Activated T-helper 1 cell treated with anti-CD3 and anti-CD28 coated beads, Interleukin-12 subunit alpha, Interleukin-12 subunit beta, Interleukin-2, Interleukin-4 antibody, amounts not matched to agents 30 ng/mL and 10 ng/mL and 1 ng/mL, durations not matched to agents 14 hours and 24 hours and 36 hours (primary cell): ENCODE measurements around the gene FERMT3. TPM values are rescaled to one million over a fixed set of nuclear protein-coding genes. Genes with fewer than 3 reads are reported as not detected.

Experiments
- DNase-seq: peaks from one replicate; pipeline ENCODE4 v3.0.0; 2021; ENCODE audit warnings: low spot score
- H3K27ac Mint-ChIP-seq: one replicate; pipeline ENCODE4 v1.8.0; 2021; ENCODE audit warnings: mild to moderate bottlenecking, mixed read lengths
- H3K27me3 Mint-ChIP-seq: one replicate; pipeline ENCODE4 v1.8.0; 2022; ENCODE audit warnings: mild to moderate bottlenecking, moderate library complexity, mixed read lengths; ENCODE audit not compliant: insufficient read depth
- H3K36me3 Mint-ChIP-seq: one replicate; pipeline ENCODE4 v1.8.0; 2021; ENCODE audit warnings: low read depth, mixed read lengths
- H3K4me1 Mint-ChIP-seq: one replicate; pipeline ENCODE4 v1.8.0; 2021; ENCODE audit warnings: low read depth, mixed read lengths
- H3K4me3 Mint-ChIP-seq: one replicate; pipeline ENCODE4 v1.8.0; 2021; ENCODE audit warnings: mild to moderate bottlenecking, moderate library complexity, mixed read lengths
- H3K9me3 Mint-ChIP-seq: one replicate; pipeline ENCODE4 v1.8.0; 2021; ENCODE audit warnings: mixed read lengths
- intact Hi-C: fragments of 100-400 bp; cut with micrococcal nuclease; formaldehyde crosslinking; loops from one replicate; pipeline ENCODE4 v1.15.1; 2024
- total RNA-seq: library from RNA; stranded (reverse); gene quantifications from 2 replicates; pipeline ENCODE4 v1.2.3, GENCODE V29; 2022

Gene FERMT3
- total RNA-seq, 1 donor from 2014 or later, result 211 TPM

DNA sequence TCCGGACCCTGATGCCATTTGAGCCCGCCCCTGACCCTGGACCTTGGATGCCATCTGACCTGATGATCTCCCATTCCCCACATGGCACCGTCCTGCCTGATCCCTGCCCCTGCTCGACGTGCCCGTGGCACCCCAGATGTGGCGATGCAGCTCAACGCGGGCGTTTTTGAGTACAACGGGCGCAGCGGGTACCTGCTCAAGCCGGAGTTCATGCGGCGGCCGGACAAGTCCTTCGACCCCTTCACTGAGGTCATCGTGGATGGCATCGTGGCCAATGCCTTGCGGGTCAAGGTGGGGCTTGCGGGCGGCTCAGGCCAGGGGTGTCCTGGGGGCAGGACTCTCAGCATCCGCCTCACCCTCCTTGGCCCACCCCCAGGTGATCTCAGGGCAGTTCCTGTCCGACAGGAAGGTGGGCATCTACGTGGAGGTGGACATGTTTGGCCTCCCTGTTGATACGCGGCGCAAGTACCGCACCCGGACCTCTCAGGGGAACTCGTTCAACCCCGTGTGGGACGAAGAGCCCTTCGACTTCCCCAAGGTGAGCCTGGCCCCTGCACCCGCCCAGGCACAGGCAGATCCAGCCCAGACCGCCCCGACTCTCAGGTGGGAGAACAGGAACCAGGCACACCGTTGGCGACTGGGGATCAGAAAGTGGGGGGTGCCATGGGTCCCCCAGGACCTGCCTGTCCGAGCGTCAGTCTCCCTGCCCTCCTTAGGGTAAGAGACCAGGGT is 55.9 kb downstream of the FERMT3 start:
- H3K4me3 Mint-ChIP-seq, result no peak overlapping the region
- no peak overlapping the region for H3K27ac Mint-ChIP-seq
- H3K27me3 Mint-ChIP-seq, result no peaks in the 10 kb centered on the region
- no peak for DNase-seq
- peaks cover 17% of the 10 kb centered on the region for H3K36me3 Mint-ChIP-seq
- intact Hi-C loops, result no loop called here
- H3K9me3 Mint-ChIP-seq, result no peaks in the 10 kb centered on the region
- H3K4me1 Mint-ChIP-seq, result peaks cover 12% of the 10 kb centered on the region

DNA sequence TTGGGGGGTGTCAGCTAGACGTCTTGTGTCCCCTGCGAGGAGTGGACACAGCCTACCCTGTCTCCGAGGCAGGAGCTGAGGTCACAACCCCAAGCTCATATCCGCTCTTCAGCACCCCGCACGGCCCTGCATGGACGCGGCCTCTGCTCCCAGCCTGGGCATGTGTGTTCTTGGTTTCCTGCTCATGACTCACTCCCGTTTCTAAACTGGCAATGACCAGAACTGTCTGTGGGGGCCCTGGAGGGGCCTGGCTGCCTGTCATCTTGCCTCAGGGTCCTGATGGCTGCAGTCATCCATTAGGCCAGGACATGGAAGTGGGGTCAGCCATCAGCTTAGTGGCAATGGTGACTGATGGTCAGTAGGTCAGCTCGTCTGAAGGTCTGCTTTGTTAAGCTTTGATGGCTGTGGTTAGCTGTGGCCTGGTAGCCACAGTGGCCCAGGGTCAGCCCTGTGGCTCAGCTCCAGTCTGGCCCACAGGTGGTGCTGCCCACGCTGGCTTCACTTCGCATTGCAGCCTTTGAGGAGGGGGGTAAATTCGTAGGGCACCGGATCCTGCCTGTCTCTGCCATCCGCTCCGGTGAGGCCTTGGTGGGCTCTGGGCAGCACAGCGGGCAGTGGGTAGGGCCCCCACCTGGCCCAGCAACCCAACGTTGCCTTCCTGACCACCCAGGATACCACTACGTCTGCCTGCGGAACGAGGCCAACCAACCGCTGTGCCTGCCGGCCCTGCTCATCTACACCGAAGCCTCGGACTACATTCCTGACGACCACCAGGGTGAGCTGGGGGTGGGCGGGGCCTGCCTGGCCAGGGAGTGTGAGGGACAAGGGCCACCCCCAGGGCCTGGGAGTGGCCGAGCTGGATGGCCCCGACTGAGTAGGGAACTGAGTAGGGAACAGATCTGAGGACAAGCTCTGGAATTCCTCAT is 56.8 kb downstream of the FERMT3 start:
- no peaks in the 10 kb centered on the region for H3K27me3 Mint-ChIP-seq
- no peak for DNase-seq
- no peak overlapping the region for H3K27ac Mint-ChIP-seq
- H3K4me1 Mint-ChIP-seq, result peaks cover 19% of the 10 kb centered on the region
- intact Hi-C loops, result no loop called here
- H3K4me3 Mint-ChIP-seq, result no peak overlapping the region
- peaks cover 20% of the 10 kb centered on the region for H3K36me3 Mint-ChIP-seq
- H3K9me3 Mint-ChIP-seq, result no peaks in the 10 kb centered on the region

DNA sequence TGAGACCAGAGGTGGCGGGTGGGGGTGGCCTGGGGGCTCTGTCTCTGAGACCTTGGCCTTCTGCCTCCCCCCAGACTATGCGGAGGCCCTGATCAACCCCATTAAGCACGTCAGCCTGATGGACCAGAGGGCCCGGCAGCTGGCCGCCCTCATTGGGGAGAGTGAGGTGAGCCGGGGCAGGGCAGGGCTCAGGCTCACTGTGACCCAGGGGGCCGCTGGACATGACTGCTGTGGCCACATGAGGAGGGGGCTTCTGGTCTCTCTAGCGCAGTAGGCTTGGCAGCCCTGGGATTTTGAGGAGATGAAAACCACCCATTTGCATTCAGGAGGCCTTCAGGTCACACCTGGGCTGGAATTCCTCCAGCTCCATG is 57.4 kb downstream of the FERMT3 start:
- intact Hi-C loops, result no loop called here
- Mint-ChIP-seq H3K36me3 (peaks cover 21% of the 10 kb centered on the region), H3K4me1 (peaks cover 25% of the 10 kb centered on the region), H3K4me3 (no peak overlapping the region), H3K9me3 (no peaks in the 10 kb centered on the region), H3K27me3 (no peaks in the 10 kb centered on the region), H3K27ac (no peak overlapping the region)
- DNase-seq, result no peak

DNA sequence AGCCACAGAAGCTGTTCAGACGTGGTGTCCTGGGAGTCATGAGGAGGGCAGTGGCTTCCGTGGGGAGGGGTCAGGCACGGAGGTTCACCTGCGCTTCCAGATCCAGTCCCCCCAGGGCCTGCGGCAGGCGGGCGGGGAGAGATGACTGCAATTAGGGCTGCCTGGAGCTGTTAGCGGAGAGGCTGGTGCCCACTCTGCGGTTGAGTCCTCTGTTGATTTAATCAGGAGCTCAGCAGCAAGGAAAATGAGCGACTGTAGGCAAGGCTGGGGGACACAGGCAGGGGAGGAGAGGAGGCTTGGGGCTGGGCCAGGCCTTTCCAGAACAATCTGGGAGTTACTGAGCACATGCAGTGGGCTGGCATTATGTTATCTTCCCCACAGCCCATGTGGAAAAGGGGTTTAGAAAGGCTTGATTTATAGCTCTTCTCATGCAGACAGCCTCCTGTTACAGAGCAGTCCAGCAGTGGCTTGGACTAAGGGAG is 57.9 kb downstream of the FERMT3 start:
- Mint-ChIP-seq H3K36me3 (peaks cover 21% of the 10 kb centered on the region), H3K4me3 (no peak overlapping the region), H3K9me3 (no peaks in the 10 kb centered on the region), H3K27me3 (no peaks in the 10 kb centered on the region), H3K27ac (no peak overlapping the region), H3K4me1 (peaks cover 25% of the 10 kb centered on the region)
- no peak for DNase-seq
- intact Hi-C loops, result no loop called here

DNA sequence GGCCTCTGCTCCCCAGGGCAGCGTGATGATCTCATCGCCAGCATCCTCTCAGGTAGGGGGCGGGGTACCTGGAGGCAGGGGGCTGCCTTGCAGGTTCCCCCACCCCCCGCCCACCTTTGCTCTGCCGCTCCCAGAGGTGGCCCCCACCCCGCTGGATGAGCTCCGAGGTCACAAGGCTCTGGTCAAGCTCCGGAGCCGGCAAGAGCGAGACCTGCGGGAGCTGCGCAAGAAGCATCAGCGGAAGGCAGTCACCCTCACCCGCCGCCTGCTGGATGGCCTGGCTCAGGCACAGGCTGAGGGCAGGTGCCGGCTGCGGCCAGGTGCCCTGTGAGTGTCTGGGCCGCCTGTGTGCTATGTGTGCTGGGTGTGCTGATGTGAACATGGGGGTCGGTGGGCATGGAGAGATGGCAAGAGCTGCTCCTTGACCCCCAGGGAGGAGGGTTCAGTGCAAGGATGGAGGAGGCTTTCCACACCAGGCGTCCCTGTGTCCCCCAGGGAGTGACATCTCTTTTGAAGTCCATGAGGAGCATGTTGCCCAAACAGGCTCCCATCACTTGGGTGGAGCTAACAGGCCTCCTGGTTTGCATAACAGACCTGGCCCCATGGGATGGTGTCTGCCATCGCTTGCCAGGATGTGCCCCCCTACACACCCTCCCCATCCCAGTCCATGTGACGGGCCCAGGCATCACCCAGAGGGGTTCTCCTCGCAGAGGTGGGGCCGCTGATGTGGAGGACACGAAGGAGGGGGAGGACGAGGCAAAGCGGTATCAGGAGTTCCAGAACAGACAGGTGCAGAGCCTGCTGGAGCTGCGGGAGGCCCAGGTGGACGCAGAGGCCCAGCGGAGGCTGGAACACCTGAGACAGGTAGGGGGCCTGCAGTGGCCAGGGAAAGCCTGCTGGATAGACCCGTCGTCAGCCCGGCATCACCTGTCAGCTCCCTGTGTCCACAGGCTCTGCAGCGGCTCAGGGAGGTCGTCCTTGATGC is 58.9 kb downstream of the FERMT3 start:
- H3K36me3 Mint-ChIP-seq, result peaks cover 11% of the 10 kb centered on the region
- intact Hi-C loops, result no loop called here
- no peak overlapping the region for H3K27ac Mint-ChIP-seq

DNA sequence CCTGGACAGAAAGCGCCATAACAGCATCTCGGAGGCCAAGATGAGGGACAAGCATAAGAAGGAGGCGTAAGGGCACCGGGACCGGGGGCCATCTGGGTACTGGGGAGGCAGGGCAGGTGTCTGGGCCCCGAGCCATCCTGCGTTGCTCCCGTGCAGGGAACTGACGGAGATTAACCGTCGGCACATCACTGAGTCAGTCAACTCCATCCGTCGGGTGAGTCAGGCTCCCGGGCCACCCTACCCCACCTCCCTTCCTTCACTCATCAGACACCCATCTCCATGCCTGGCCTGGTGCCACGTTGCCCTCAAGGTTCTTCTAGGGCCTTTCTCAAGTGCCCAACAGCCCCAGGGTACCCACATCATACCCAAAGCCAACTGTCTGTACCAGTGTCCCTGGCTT is 59.8 kb downstream of the FERMT3 start:
- H3K4me3 Mint-ChIP-seq, result no peak overlapping the region
- H3K36me3 Mint-ChIP-seq, result peaks cover 11% of the 10 kb centered on the region
- H3K27ac Mint-ChIP-seq, result no peak overlapping the region
- no peaks in the 10 kb centered on the region for H3K27me3 Mint-ChIP-seq
- no peaks in the 10 kb centered on the region for H3K9me3 Mint-ChIP-seq
- DNase-seq, result no peak
- peaks cover 21% of the 10 kb centered on the region for H3K4me1 Mint-ChIP-seq
- intact Hi-C loops, result no loop called here

More for the DNA sequence above, 58.9 kb downstream of the FERMT3 start:
- no peaks in the 10 kb centered on the region for H3K27me3 Mint-ChIP-seq
- peaks cover 21% of the 10 kb centered on the region for H3K4me1 Mint-ChIP-seq
- no peaks in the 10 kb centered on the region for H3K9me3 Mint-ChIP-seq
- no peak for DNase-seq
- no peak overlapping the region for H3K4me3 Mint-ChIP-seq

DNA sequence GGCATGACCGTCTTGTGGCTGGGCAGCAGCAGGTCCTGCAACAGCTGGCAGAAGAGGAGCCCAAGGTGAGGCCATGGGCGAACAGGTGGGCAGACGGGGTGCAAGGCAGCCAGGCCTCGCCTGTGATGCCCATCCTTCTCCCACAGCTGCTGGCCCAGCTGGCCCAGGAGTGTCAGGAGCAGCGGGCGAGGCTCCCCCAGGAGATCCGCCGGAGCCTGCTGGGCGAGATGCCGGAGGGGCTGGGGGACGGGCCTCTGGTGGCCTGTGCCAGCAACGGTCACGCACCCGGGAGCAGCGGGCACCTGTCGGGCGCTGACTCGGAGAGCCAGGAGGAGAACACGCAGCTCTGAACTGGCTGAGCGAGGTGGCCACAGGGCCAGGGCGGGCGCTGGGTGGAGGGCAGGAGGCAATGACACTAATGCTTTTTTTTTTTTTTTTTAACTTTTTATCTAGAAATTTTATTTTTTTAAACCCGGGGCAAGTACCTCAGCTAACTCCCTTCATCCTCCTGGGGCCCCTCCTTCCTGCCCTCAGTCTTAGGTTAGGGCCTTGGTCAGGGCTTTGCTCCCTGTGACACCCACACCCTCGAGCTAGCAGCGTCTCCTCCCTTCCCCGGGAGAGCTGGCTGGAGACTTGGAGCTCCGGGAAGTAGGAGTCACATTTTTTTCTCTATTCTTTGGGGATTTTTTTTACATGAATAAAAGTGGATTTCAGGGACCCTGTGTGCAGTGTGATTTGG is 60.9 kb downstream of the FERMT3 start:
- Mint-ChIP-seq H3K4me3 (peak overlapping the region; percentile 49), H3K27me3 (no peaks in the 10 kb centered on the region), H3K36me3 (peaks cover 11% of the 10 kb centered on the region), H3K9me3 (no peaks in the 10 kb centered on the region), H3K27ac (peak overlapping the region; percentile 51), H3K4me1 (peaks cover 28% of the 10 kb centered on the region)
- no peak for DNase-seq
- intact Hi-C loops, result no loop called here

DNA sequence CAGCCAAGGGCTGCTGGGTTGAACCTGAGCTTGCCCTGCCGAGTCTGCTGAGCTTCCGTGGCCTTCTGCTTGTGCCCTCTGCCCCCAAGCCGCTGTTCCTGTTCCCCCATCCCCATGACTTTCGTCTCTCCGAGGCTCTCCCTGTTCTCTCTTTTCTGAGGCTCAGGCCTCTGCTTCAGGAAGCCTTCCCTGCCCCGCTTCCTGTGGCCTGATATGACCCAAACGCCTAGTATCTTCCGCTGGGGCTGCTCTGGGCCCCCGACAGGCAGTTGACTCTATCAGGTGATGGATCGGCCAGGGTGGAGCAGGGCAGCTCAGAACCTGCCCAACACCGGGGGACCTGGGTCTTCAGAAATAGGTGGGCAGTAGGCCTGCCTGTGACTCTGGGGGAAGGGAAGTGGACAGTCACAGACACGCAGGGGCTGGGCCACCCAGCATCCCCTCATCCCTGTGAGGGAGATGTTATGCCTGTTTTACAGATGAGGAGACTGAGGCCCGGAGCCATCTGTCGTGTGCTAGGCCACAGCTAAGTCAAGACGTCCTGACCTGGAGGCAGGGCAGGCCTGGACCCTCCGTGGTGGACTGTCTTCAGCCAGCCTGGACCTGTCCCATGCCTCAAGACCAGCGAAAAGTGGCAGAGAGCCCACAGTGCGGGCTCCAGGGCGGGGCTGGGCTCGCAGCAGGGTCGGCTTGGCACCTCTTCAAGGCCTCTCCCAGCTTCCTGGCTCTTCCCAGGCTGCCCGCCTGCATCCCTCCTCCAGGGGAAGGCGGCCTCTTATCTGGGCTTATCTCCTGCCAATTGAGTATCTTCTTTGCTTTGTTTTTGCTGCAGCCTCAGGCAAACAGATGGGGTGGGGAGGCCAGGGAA is 61.7 kb downstream of the FERMT3 start:
- DNase-seq, result no peak
- Mint-ChIP-seq H3K36me3 (peaks cover 11% of the 10 kb centered on the region), H3K27ac (peak overlapping the region; percentile 97), H3K9me3 (no peaks in the 10 kb centered on the region), H3K4me1 (peaks cover 31% of the 10 kb centered on the region), H3K4me3 (peak overlapping the region; percentile 89), H3K27me3 (no peaks in the 10 kb centered on the region)
- intact Hi-C loops, result no loop called here

DNA sequence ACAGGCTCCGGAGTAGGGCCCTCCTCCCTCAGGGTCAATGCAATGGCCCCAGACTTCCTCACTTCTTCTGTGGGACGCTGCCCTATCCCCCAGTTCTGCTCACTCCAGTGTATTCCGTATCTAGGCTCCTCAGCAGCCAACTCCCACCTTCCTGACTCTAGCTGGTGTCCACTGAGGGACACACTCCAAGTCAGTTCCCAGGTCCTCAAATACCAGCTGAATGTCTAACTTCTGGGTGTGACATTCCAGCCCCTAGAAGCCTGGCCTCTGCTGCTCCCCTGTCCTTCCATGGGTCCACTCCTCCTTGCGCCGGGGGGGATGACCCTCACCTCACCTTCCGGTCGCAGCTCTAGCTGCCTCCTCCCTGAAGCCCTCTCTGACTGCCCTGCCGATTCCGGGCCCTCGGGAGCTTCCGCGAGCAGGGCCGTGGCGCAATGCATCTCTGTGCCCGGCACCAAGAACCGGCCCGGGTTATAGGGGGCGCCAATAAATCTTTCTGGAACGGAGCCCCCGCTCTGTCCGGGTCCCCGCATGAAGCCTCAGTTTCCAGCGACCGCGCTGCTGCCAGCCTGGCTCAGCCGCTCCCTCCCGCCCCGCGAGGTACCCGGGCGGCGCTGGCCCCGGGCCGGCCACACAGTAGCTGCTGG is 62.5 kb downstream of the FERMT3 start:
- Mint-ChIP-seq H3K9me3 (no peaks in the 10 kb centered on the region), H3K4me3 (peak overlapping the region; percentile 89), H3K27ac (peak overlapping the region; percentile 97)

DNA sequence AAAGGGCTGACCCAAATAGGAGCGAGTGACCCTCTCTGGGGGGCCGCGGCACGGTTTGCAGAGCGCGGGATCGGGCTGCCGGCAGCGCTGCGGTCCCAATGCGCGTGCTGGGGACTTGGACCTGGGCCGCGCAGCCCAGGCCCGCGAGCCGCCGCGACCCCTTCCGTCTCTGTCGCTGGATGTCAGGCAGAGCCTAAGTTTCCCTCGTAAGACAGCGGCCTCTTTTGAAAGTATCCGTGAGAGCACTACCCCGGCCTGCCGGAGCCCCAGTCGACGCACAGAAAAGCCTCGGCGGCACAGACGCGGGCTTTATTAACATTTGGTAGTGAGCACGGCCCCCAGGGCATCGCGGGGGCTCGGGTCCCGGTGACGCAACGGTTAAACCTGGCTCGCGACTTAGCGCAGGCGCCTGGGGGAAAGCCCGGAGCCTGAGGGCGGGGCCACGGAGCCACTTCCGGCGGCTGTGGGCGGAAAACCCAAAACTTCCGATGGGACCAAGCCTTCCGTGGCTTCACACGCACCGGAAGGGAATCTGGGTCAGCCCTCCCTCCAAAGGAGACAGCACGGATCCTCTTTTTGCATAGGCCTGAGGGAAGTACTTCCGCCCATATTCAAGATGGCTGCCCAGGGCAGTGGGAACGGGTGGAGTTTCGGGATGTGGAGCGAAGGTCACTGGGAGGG is 63.2 kb downstream of the FERMT3 start:
- Mint-ChIP-seq H3K27me3 (no peaks in the 10 kb centered on the region), H3K4me1 (peaks cover 31% of the 10 kb centered on the region), H3K4me3 (peak overlapping the region; percentile 89), H3K9me3 (no peaks in the 10 kb centered on the region), H3K27ac (peak overlapping the region; percentile 97), H3K36me3 (peaks cover 11% of the 10 kb centered on the region)
- peak; percentile 98 for DNase-seq
- intact Hi-C loops, result loop anchor here (1.0 kb wide), 9 partner anchors 16 to 82 kb away; partner anchors contain the start of genes DNAJC4, ESRRA, FERMT3 and FKBP2

More for the DNA sequence above, 62.5 kb downstream of the FERMT3 start:
- Mint-ChIP-seq H3K36me3 (peaks cover 11% of the 10 kb centered on the region), H3K4me1 (peaks cover 31% of the 10 kb centered on the region), H3K27me3 (no peaks in the 10 kb centered on the region)
- intact Hi-C loops, result loop anchor here (1.0 kb wide), 4 partner anchors 18 to 82 kb away; partner anchors contain the start of genes FERMT3, PLCB3 and PPP1R14B
- peak; percentile 55 for DNase-seq
